Measurements from ENCODE around the gene C1QL1.

DNA sequence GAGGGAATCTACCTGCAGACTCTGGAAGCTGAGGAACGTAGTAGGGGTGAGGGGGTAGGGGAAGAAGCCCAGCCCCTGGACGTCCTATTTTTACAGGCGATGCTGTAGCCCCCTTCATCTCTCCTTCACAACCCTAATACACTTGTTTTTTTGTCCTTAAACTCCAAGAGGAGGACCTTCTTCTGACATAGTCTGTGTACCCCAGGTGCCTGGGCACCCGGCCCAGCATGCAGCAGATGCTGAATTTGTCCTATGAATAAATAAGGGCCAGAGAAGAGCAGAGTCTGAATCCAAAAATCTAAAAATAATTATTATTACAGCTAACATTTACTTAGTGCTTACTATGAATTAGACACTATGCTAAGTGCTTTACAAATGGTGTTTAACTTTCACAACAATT lies 25.6 kb downstream of the C1QL1 start:
- TF ChIP-seq, protein P1, sequence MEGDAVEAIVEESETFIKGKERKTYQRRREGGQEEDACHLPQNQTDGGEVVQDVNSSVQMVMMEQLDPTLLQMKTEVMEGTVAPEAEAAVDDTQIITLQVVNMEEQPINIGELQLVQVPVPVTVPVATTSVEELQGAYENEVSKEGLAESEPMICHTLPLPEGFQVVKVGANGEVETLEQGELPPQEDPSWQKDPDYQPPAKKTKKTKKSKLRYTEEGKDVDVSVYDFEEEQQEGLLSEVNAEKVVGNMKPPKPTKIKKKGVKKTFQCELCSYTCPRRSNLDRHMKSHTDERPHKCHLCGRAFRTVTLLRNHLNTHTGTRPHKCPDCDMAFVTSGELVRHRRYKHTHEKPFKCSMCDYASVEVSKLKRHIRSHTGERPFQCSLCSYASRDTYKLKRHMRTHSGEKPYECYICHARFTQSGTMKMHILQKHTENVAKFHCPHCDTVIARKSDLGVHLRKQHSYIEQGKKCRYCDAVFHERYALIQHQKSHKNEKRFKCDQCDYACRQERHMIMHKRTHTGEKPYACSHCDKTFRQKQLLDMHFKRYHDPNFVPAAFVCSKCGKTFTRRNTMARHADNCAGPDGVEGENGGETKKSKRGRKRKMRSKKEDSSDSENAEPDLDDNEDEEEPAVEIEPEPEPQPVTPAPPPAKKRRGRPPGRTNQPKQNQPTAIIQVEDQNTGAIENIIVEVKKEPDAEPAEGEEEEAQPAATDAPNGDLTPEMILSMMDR (IDR thresholded peaks at IDR 0.05): no peak
- TF ChIP-seq POLR2A (IDR thresholded peaks at IDR 0.05): no peak

Data from testis (tissue), 2 donors.